Measurements from ENCODE around the gene SIRT4. TPM values are rescaled to one million over a fixed set of nuclear protein-coding genes. Genes with fewer than 3 reads are reported as not detected.

Gene SIRT4
- total RNA-seq, 1 experiment from 2014 or later = 2.8 TPM

DNA sequence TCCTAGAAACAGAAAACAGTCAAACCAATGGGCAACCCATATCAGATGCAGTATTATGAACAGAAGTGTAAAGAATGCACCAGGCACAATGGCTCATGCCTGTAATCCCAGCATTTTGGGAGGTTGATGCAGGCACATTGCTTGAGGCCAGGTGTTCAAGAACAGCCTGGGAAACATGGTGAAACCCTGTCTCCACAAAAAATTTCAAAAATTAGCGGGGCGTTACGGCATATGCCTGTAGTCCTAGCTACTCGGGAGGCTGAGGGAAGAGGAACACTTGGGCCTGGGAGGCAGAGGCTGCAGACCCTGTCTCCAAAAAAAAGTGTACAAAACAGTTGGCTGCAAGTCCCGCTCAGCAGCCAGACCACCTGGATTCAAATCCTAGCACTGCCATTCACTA lies 41.5 kb upstream of the SIRT4 start (continued):
- TF ChIP-seq, protein P1, sequence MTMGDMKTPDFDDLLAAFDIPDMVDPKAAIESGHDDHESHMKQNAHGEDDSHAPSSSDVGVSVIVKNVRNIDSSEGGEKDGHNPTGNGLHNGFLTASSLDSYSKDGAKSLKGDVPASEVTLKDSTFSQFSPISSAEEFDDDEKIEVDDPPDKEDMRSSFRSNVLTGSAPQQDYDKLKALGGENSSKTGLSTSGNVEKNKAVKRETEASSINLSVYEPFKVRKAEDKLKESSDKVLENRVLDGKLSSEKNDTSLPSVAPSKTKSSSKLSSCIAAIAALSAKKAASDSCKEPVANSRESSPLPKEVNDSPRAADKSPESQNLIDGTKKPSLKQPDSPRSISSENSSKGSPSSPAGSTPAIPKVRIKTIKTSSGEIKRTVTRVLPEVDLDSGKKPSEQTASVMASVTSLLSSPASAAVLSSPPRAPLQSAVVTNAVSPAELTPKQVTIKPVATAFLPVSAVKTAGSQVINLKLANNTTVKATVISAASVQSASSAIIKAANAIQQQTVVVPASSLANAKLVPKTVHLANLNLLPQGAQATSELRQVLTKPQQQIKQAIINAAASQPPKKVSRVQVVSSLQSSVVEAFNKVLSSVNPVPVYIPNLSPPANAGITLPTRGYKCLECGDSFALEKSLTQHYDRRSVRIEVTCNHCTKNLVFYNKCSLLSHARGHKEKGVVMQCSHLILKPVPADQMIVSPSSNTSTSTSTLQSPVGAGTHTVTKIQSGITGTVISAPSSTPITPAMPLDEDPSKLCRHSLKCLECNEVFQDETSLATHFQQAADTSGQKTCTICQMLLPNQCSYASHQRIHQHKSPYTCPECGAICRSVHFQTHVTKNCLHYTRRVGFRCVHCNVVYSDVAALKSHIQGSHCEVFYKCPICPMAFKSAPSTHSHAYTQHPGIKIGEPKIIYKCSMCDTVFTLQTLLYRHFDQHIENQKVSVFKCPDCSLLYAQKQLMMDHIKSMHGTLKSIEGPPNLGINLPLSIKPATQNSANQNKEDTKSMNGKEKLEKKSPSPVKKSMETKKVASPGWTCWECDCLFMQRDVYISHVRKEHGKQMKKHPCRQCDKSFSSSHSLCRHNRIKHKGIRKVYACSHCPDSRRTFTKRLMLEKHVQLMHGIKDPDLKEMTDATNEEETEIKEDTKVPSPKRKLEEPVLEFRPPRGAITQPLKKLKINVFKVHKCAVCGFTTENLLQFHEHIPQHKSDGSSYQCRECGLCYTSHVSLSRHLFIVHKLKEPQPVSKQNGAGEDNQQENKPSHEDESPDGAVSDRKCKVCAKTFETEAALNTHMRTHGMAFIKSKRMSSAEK (CRISPR knock-in tag; IDR thresholded peaks at IDR 0.05; ENCODE audit: borderline replicate concordance) = no peak
- TF ChIP-seq ZNF396 (CRISPR knock-in tag; IDR thresholded peaks at IDR 0.05; ENCODE audit: borderline replicate concordance) = no peak

DNA sequence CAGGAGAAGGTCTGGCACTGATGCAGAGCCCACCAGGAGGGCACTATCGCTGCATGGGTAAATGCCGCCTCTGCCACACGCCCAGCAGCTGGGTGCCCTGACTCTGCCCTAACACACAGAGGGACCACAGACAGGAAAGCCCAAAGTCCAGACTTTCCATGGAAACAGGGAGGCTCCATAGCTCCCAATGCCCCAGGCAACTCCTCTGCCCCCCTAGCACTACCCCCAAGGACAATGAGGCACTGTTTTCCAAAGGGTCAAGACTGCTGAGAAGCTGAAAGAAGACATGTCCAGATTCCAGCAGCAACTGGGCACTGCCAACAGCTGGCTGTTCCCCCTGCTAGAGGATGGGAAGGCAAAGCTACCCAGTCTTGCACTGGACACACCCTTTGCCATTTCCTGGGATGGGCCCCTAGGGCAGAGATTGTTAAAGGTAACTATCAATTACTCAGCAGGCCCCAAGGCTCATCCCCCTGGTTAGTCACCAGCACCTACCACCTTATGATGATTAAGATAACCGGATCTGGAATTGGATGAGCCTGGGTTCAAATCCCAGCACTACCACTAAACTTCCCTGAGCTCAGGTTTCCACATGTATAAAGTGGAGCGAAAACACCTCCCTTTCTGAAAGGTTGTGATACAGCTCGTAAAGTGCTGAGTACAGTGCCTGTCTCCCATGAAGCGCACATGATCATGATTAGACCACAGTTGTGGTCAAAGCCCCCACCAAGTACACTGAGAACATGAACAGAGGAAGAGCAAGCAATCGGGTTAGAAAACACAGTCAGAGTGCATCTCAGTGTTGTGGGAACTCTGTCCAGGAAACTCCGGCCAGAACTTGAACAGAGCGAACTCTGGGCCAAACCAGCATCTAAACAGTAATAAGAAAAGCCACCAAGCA lies 39.9 kb upstream of the SIRT4 start:
- peaks cover 63% of the 10 kb centered on the region for H3K4me1 Mint-ChIP-seq
- ChIA-PET CTCF (interaction anchor here (1.1 to 22.1 kb wide), 5 partner anchors 7 to 61 kb away, joined by 5 to 717 read pairs (median 111); partner anchors contain the start of genes RPLP0 and SIRT4), POLR2A (interaction anchor here (0.9 to 12.0 kb wide), 4 partner anchors 27 to 63 kb away, joined by 3 to 198 read pairs (median 8); partner anchors contain the start of gene RNU4-2)
- ATAC-seq (no peak), DNase-seq (ENCODE audit: low spot score) (no peak)
- no peaks in the 10 kb centered on the region for H3K9me3 Mint-ChIP-seq
- H3K4me3 Mint-ChIP-seq = peak overlapping the region; percentile 1; the same call in 1 of the 2 replicates
- no peaks in the 10 kb centered on the region for H3K36me3 Mint-ChIP-seq
- H3K27me3 Mint-ChIP-seq (ENCODE audit: low read depth) = no peaks in the 10 kb centered on the region
- TF ChIP-seq IRF2 (CRISPR knock-in tag; IDR thresholded peaks at IDR 0.05; ENCODE audit: borderline replicate concordance, low read depth) (no peak), TEAD4 (CRISPR knock-in tag; IDR thresholded peaks at IDR 0.05) (no peak), CBFB (CRISPR knock-in tag; IDR thresholded peaks at IDR 0.05; ENCODE audit: low read depth) (no peak), SP1 (CRISPR knock-in tag; conservative IDR thresholded peaks at IDR 0.05) (no peak), MXD4 (CRISPR knock-in tag; IDR thresholded peaks at IDR 0.05; ENCODE audit: borderline replicate concordance) (no peak), ZNF263 (CRISPR knock-in tag; IDR thresholded peaks at IDR 0.05; ENCODE audit: low read depth) (no peak), ZNF121 (CRISPR knock-in tag; IDR thresholded peaks at IDR 0.05) (no peak), SMAD4 (CRISPR knock-in tag; IDR thresholded peaks at IDR 0.05) (no peak), SOX15 (CRISPR knock-in tag; IDR thresholded peaks at IDR 0.05) (no peak), NFATC4 (CRISPR knock-in tag; IDR thresholded peaks at IDR 0.05) (no peak), TP53 (CRISPR knock-in tag; IDR thresholded peaks at IDR 0.05) (no peak)
- TF ChIP-seq, protein P2, sequence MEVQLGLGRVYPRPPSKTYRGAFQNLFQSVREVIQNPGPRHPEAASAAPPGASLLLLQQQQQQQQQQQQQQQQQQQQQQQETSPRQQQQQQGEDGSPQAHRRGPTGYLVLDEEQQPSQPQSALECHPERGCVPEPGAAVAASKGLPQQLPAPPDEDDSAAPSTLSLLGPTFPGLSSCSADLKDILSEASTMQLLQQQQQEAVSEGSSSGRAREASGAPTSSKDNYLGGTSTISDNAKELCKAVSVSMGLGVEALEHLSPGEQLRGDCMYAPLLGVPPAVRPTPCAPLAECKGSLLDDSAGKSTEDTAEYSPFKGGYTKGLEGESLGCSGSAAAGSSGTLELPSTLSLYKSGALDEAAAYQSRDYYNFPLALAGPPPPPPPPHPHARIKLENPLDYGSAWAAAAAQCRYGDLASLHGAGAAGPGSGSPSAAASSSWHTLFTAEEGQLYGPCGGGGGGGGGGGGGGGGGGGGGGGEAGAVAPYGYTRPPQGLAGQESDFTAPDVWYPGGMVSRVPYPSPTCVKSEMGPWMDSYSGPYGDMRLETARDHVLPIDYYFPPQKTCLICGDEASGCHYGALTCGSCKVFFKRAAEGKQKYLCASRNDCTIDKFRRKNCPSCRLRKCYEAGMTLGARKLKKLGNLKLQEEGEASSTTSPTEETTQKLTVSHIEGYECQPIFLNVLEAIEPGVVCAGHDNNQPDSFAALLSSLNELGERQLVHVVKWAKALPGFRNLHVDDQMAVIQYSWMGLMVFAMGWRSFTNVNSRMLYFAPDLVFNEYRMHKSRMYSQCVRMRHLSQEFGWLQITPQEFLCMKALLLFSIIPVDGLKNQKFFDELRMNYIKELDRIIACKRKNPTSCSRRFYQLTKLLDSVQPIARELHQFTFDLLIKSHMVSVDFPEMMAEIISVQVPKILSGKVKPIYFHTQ (CRISPR knock-in tag; IDR thresholded peaks at IDR 0.05) = no peak
- TF ChIP-seq, protein P3, sequence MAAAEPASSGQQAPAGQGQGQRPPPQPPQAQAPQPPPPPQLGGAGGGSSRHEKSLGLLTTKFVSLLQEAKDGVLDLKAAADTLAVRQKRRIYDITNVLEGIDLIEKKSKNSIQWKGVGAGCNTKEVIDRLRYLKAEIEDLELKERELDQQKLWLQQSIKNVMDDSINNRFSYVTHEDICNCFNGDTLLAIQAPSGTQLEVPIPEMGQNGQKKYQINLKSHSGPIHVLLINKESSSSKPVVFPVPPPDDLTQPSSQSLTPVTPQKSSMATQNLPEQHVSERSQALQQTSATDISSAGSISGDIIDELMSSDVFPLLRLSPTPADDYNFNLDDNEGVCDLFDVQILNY (CRISPR knock-in tag; IDR thresholded peaks at IDR 0.05) = no peak
- TF ChIP-seq, protein P4, sequence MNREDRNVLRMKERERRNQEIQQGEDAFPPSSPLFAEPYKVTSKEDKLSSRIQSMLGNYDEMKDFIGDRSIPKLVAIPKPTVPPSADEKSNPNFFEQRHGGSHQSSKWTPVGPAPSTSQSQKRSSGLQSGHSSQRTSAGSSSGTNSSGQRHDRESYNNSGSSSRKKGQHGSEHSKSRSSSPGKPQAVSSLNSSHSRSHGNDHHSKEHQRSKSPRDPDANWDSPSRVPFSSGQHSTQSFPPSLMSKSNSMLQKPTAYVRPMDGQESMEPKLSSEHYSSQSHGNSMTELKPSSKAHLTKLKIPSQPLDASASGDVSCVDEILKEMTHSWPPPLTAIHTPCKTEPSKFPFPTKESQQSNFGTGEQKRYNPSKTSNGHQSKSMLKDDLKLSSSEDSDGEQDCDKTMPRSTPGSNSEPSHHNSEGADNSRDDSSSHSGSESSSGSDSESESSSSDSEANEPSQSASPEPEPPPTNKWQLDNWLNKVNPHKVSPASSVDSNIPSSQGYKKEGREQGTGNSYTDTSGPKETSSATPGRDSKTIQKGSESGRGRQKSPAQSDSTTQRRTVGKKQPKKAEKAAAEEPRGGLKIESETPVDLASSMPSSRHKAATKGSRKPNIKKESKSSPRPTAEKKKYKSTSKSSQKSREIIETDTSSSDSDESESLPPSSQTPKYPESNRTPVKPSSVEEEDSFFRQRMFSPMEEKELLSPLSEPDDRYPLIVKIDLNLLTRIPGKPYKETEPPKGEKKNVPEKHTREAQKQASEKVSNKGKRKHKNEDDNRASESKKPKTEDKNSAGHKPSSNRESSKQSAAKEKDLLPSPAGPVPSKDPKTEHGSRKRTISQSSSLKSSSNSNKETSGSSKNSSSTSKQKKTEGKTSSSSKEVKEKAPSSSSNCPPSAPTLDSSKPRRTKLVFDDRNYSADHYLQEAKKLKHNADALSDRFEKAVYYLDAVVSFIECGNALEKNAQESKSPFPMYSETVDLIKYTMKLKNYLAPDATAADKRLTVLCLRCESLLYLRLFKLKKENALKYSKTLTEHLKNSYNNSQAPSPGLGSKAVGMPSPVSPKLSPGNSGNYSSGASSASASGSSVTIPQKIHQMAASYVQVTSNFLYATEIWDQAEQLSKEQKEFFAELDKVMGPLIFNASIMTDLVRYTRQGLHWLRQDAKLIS (CRISPR knock-in tag; IDR thresholded peaks at IDR 0.05; ENCODE audit: borderline replicate concordance) = no peak
- TF ChIP-seq, protein P5, sequence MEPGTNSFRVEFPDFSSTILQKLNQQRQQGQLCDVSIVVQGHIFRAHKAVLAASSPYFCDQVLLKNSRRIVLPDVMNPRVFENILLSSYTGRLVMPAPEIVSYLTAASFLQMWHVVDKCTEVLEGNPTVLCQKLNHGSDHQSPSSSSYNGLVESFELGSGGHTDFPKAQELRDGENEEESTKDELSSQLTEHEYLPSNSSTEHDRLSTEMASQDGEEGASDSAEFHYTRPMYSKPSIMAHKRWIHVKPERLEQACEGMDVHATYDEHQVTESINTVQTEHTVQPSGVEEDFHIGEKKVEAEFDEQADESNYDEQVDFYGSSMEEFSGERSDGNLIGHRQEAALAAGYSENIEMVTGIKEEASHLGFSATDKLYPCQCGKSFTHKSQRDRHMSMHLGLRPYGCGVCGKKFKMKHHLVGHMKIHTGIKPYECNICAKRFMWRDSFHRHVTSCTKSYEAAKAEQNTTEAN (CRISPR knock-in tag; IDR thresholded peaks at IDR 0.05) = no peak
- TF ChIP-seq, protein P6, sequence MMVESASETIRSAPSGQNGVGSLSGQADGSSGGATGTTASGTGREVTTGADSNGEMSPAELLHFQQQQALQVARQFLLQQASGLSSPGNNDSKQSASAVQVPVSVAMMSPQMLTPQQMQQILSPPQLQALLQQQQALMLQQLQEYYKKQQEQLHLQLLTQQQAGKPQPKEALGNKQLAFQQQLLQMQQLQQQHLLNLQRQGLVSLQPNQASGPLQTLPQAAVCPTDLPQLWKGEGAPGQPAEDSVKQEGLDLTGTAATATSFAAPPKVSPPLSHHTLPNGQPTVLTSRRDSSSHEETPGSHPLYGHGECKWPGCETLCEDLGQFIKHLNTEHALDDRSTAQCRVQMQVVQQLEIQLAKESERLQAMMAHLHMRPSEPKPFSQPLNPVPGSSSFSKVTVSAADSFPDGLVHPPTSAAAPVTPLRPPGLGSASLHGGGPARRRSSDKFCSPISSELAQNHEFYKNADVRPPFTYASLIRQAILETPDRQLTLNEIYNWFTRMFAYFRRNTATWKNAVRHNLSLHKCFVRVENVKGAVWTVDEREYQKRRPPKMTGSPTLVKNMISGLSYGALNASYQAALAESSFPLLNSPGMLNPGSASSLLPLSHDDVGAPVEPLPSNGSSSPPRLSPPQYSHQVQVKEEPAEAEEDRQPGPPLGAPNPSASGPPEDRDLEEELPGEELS (CRISPR knock-in tag; IDR thresholded peaks at IDR 0.05) = no peak
- peak overlapping the region; percentile 23; the same call in 1 of the 2 replicates for H3K27ac Mint-ChIP-seq
